Bone marrow (tissue), 2 donors: ENCODE data around the gene NHLRC2.
A peak's percentile ranks its signal among the peaks of the same experiment; 100 is the strongest.
"Not testable (repeated sequence)": the region's sequence is repeated elsewhere in the genome, so short reads cannot be mapped to it uniquely, and the experiment has no call there.

Experiments
- DNase-seq, 2 donors: peaks; one replicate each; lab custom pipeline; 2025; lab: John Stamatoyannopoulos, UW

NHLRC2 gene

GRCh38 chr10:113854013-113854760, at the start of gene NHLRC2, which contains the start of gene DCLRE1A:
Gene NHLRC2 (plus strand): TSS chr10:113854661. CDS start chr10:113854873, 212 bp downstream.
Gene DCLRE1A (minus strand): TSS chr10:113854082. CDS start chr10:113853182, 900 bp downstream.
- peak; percentile 82 to 91 for DNase-seq

- DNase-seq, result no peak
These were observed 48.0 kb upstream of the NHLRC2 start for GRCh38 chr10:113806503-113806902.

GRCh38 chr10:113808168-113808567, 46.3 kb upstream of the NHLRC2 start:
- no peak for DNase-seq

- DNase-seq, result not testable (repeated sequence)
These were observed 39.8 kb upstream of the NHLRC2 start for GRCh38 chr10:113814700-113815099.

GRCh38 chr10:113819989-113820388, 34.5 kb upstream of the NHLRC2 start:
- DNase-seq, result no peak

- DNase-seq, result no peak
These were observed 34.0 kb upstream of the NHLRC2 start for GRCh38 chr10:113820507-113820906.

GRCh38 chr10:113821306-113821705, 33.2 kb upstream of the NHLRC2 start:
- not testable (repeated sequence) for DNase-seq

- DNase-seq, result no peak
These were observed 32.3 kb upstream of the NHLRC2 start for GRCh38 chr10:113822174-113822573.

- DNase-seq, result no peak
These were observed 31.1 kb upstream of the NHLRC2 start for GRCh38 chr10:113823389-113823788.

- no peak for DNase-seq
These were observed 28.7 kb upstream of the NHLRC2 start for GRCh38 chr10:113825791-113826190.

- DNase-seq, result not testable (repeated sequence)
These were observed 25.9 kb upstream of the NHLRC2 start for GRCh38 chr10:113828567-113828966.

- DNase-seq, result no peak
These were observed 12.3 kb upstream of the NHLRC2 start for GRCh38 chr10:113842171-113842570.

GRCh38 chr10:113843972-113844485, 10.4 kb upstream of the NHLRC2 start:
- peak in 1 of 2 donors; percentile 12 for DNase-seq

GRCh38 chr10:113846036-113846435, 8.4 kb upstream of the NHLRC2 start:
- no peak for DNase-seq

- no peak for DNase-seq
These were observed 5.2 kb upstream of the NHLRC2 start for GRCh38 chr10:113849140-113849803.

- DNase-seq, result no peak
These were observed 4.5 kb upstream of the NHLRC2 start for GRCh38 chr10:113849946-113850345.

GRCh38 chr10:113853578-113854012, 866 bp upstream of the NHLRC2 start:
- DNase-seq, result no peak

- DNase-seq, result peak in 1 of 2 donors; percentile 91
These were observed 514 bp downstream of the NHLRC2 start for GRCh38 chr10:113854761-113855588.

GRCh38 chr10:113856563-113856962, 2.1 kb downstream of the NHLRC2 start:
- no peak for DNase-seq

- DNase-seq, result no peak
These were observed 2.7 kb downstream of the NHLRC2 start for GRCh38 chr10:113857210-113857609.

GRCh38 chr10:113858541-113858940, 4.1 kb downstream of the NHLRC2 start:
- DNase-seq, result no peak

- DNase-seq, result no peak
These were observed 4.8 kb downstream of the NHLRC2 start for GRCh38 chr10:113859261-113859660.
